GM20431 (cell line): Measurements from ENCODE around the gene WNT9A.

Experiments used
- in situ Hi-C: fragments of 300-500 bp; cut with MseI, MboI; formaldehyde crosslinking; loops from one replicate; pipeline ENCODE4 v1.15.0; 2020; ENCODE audit warnings: low sequenced_read_pairs; ENCODE audit not compliant: unreplicated experiment

WNT9A gene

DNA sequence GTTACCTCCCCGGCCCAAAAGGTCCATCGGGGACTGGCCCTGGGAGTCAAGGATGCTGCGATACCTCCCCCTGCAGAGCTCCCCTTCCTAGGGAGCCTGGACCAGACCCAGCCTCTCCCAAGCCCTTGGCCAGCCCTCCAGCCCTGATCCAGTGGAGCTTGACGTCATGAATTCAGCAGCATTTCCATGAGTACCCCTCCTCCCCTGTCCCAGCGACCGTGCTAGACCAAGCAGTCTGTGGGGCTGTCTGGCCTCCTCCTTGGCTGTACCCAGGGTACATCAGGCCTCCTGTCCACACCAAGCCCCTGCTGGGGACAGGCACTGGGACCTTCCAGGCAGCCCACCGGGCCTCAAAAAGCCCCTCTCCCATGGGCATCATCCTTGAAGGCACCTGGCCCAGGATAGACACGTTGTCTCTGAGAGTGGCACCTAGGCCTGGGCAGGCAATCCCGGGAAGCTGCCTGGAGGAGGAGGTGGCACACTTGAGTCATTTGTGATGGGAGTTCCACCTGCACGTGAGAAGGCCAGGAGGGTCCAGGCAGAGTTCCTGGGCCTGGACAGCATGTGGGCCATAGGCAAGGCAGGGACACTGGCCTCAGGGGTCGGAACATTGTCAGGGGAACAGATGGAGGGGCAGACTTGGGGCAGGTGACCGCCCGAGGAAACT lies 46.4 kb downstream of the WNT9A start:
- in situ Hi-C loops, result no loop called here

- in situ Hi-C loops, result no loop called here
Measured at GRCh38 chr1:227900571-227901051, 47.1 kb downstream of the WNT9A start.

- in situ Hi-C loops, result no loop called here
Measured at GRCh38 chr1:227899820-227900449, 47.8 kb downstream of the WNT9A start.

GRCh38 chr1:227899141-227899819 lies 48.5 kb downstream of the WNT9A start:
- in situ Hi-C loops, result no loop called here

GRCh38 chr1:227898502-227899140 lies 49.1 kb downstream of the WNT9A start:
- in situ Hi-C loops, result no loop called here

GRCh38 chr1:227897704-227898438 lies 49.9 kb downstream of the WNT9A start:
- in situ Hi-C loops, result no loop called here

GRCh38 chr1:227896710-227897655 lies 50.7 kb downstream of the WNT9A start:
- in situ Hi-C loops, result no loop called here

- in situ Hi-C loops, result no loop called here
Measured at GRCh38 chr1:227895828-227896685, 51.7 kb downstream of the WNT9A start.

GRCh38 chr1:227894831-227895451 lies 52.8 kb downstream of the WNT9A start:
- in situ Hi-C loops, result no loop called here

DNA sequence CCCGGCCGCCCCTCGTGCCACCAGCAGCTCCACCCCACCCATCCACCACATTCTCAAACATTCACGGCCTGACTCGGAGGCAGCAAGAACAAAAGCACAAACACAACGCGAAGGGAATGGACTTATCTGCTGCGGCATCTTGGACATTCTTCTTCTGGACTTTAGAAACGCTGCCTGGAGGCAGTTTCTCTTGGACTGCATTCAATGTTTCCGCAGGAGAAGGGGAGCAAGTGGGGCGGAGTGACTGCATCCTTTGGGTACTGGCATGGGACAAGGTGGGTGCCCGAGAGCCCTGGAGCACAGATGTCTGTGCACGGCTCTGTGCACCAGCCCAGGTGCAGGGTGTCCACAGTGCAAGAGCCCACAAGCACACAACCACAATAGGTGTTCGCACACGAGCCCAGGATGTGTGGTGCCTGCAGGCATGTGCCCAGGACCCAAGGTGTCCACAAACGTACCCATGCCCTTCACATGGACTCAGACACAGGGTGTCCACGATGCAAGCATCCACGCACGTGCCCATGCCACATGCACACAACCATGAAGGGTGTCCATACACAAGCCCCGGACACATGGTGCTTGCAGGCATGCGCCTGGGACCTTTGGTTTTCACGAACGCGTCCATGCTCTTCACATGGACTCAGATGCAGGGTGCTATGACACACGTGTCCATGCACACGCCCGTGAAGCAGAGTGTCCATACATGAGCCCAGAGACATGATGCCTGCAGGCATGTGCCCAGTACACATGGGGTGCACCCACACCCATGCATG lies 53.6 kb downstream of the WNT9A start:
- in situ Hi-C loops, result no loop called here

DNA sequence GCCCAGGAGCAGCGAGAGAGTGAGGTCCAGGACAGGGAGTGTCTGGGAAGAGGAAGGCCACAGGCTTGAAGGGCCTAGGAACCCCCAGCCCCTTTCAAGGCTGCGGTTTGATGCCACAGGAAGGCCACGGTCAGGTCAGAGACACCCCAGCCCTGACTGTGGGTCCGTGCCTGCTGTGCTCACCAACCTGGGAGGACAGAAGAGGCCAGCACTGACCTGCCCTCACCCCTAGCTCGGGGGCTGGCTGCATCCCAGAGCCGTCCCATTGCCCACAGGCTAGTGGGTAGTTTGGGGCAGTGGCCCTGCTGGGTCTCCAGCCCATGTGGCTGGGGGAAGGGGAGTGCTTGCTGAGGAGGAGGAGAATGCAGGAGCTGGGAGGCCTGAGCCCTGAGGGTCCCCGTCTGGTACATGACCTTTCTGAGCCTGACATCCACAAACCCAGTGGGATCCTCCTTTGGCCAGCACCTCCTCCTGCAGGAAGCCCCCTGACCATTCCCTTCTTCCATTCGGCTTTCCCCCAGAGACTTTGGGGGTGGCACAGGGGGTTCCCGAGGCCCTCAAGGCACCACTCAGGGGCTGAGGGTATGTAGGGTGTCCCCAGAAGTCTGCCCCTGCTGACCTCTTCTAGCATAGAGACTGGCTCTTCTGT lies 54.3 kb downstream of the WNT9A start:
- in situ Hi-C loops, result no loop called here

GRCh38 chr1:227892489-227893299 lies 55.0 kb downstream of the WNT9A start:
- in situ Hi-C loops, result no loop called here

DNA sequence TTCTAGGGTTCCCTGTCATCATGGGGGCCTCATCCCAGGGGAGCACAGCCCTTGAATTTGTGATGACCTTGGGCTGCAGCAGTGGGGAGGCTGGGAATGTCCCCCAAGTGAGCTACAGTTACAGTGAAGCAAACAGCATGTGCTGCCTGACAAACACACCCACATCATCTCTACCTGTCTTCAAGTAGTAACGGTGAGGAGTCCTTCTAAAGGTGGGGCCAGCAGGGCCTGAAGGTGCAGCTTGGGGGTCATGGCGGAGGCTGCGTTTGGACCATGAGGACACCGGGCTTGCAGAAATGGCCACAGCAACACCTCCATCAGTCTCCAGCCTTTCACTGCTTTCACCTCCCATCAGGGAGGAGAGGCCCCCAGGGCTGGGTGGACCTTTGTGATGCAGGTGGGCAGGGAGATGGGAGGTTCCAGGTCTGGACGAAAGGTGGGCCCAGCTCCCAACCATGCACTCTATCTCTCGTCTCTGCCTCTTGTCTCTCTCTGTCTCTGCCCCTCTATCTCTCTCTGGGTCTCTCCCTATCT lies 55.7 kb downstream of the WNT9A start:
- in situ Hi-C loops, result no loop called here

DNA sequence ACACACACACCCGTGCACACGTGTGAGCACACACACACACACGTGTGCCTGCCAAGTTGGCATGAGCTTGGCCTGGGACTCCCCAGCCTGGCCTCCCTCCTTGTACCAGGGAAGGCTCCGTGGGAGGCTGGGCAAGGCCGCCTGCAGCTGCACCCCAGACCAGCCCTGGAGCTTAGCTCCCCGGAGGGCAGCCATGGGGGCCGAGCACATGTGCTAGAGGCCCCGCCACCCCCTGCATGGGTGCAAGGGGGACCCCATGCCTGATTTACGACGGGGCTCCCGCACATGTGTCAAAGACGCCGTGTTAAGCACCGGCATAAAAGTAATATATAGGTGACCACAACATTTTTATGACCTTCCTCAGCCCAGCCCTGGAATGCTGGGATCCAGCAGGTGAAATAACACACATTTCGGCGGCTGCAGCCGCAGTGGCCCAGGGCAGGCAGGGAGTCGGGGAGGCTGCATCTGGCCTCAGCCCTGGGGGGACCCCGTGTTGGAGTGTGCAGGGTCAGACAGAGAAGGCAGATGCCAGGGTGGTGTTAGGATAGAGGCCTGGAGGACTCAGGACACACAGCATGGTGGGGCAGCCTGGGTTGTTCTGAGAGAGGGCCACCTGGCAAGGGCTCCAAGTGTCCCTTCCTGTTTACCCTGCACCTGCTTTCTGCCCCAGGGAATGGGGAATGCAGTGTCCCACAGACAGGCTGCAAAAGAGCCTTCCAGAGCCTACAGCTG lies 56.3 kb downstream of the WNT9A start:
- in situ Hi-C loops, result no loop called here
